ENCODE results near the gene LSM14B.
"Not testable (repeated sequence)": the region's sequence is repeated elsewhere in the genome, so short reads cannot be mapped to it uniquely, and the experiment has no call there.

DNA sequence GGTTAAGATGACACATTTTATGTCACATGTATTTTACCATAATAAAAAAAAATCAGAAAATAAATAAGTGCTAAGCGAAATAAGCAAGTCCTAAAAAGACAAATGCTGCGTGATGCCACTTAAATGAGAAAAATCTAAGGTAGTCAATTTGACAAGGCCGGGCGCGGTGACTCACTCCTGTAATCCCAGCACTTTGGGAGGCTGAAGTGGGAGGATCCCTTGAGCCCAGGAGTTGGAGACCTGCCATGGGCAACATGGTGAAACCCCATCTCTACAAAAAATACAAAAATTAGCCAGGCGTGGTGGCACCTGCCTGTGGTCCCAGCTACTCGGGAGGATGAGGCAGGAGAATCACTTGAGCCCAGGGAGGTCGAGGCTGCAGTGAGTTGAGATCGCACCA, 38.1 kb upstream of the LSM14B start:
- TF ChIP-seq, protein P1, sequence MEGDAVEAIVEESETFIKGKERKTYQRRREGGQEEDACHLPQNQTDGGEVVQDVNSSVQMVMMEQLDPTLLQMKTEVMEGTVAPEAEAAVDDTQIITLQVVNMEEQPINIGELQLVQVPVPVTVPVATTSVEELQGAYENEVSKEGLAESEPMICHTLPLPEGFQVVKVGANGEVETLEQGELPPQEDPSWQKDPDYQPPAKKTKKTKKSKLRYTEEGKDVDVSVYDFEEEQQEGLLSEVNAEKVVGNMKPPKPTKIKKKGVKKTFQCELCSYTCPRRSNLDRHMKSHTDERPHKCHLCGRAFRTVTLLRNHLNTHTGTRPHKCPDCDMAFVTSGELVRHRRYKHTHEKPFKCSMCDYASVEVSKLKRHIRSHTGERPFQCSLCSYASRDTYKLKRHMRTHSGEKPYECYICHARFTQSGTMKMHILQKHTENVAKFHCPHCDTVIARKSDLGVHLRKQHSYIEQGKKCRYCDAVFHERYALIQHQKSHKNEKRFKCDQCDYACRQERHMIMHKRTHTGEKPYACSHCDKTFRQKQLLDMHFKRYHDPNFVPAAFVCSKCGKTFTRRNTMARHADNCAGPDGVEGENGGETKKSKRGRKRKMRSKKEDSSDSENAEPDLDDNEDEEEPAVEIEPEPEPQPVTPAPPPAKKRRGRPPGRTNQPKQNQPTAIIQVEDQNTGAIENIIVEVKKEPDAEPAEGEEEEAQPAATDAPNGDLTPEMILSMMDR (IDR thresholded peaks at IDR 0.05; ENCODE audit: low read length), result not testable (repeated sequence)
- not testable (repeated sequence) for TF ChIP-seq EZH2 (IDR thresholded peaks at IDR 0.05; ENCODE audit: borderline replicate concordance, low read length)

All from OCI-LY1 (cell line).